HepG2 (cell line): ENCODE results near the gene MXRA8. TPM values are rescaled to one million over a fixed set of nuclear protein-coding genes. Genes with fewer than 3 reads are reported as not detected.
A peak's percentile ranks its signal among the peaks of the same experiment; 100 is the strongest.

Experiments used
- BORCS8-MEF2B ChIP-seq: sonication (generic); formaldehyde crosslinking; IDR thresholded peaks from 2 replicates; pipeline ENCODE4 v1.8.0; 2022; ENCODE audit warnings: mild to moderate bottlenecking, missing genetic modification reagents
- EZH2 ChIP-seq: conservative IDR thresholded peaks from 2 replicates; pipeline ENCODE4 v1.6.1; 2012; ENCODE audit warnings: mild to moderate bottlenecking, low read depth, low read length, moderate library complexity
- KLF6 ChIP-seq: IDR thresholded peaks from 2 replicates; pipeline ENCODE4 v1.8.0; 2016; ENCODE audit warnings: missing biosample characterization, missing genetic modification reagents
- RFX3 ChIP-seq: IDR thresholded peaks from 2 replicates; pipeline ENCODE4 v1.6.1; 2016; ENCODE audit warnings: missing biosample characterization, missing genetic modification reagents
- ZNF253 ChIP-seq: sonication (generic); formaldehyde crosslinking; IDR thresholded peaks from 2 replicates; pipeline ENCODE4 v1.8.0; 2022; ENCODE audit warnings: mild to moderate bottlenecking, missing genetic modification reagents, borderline replicate concordance
- ZNF331 ChIP-seq: sonication (generic); formaldehyde crosslinking; IDR thresholded peaks from 2 replicates; pipeline ENCODE4 v1.4.0; 2020; ENCODE audit warnings: missing genetic modification reagents
- ZNF335 ChIP-seq: sonication (generic); formaldehyde crosslinking; IDR thresholded peaks from 2 replicates; pipeline ENCODE4 v1.4.0; 2020; ENCODE audit warnings: missing genetic modification reagents
- ZNF572 ChIP-seq: sonication (generic); formaldehyde crosslinking; IDR thresholded peaks from 2 replicates; pipeline ENCODE4 v1.5.1; 2020; ENCODE audit warnings: mild to moderate bottlenecking, missing genetic modification reagents
- ZNF619 ChIP-seq: sonication (generic); formaldehyde crosslinking; IDR thresholded peaks from 2 replicates; pipeline ENCODE4 v1.4.0; 2020; ENCODE audit warnings: mild to moderate bottlenecking, missing genetic modification reagents
- ZNF674 ChIP-seq: sonication (generic); formaldehyde crosslinking; IDR thresholded peaks from 2 replicates; pipeline ENCODE4 v1.5.0; 2020; ENCODE audit warnings: low read depth, mild to moderate bottlenecking, missing genetic modification reagents
- ZNF75D ChIP-seq: sonication (generic); formaldehyde crosslinking; IDR thresholded peaks from 2 replicates; pipeline ENCODE4 v1.8.1; 2023; ENCODE audit warnings: missing genetic modification reagents, mild to moderate bottlenecking, borderline replicate concordance
- polyA plus RNA-seq, 8 experiments: library from polyadenylated mRNA; depleted of rRNA in 3 of 8; stranded (reverse) in 7 of 8; unstranded in 1 of 8; fragments of >200 nt; fragmentation: Illumina TruSeq in 4 of 8; extraction: Trizol in 4 of 8; gene quantifications; 2 replicates each; pipeline versions ENCODE4 v1.2.1 to v1.2.3, GENCODE V29; 2011 to 2016; ENCODE audit warnings: low read depth in 4 of 8, missing spikeins in 1 of 8, mixed read lengths in 1 of 8; ENCODE audit not compliant: insufficient read depth in 1 of 8
- total RNA-seq, 5 experiments: library from RNA; depleted of rRNA; stranded (reverse); fragments of >200 nt; fragmentation: Illumina TruSeq; extraction: Trizol; gene quantifications; 2 replicates each; pipeline ENCODE4 v1.2.3, GENCODE V29; 2016; ENCODE audit warnings: low read depth in 1 of 5
- TF ChIP-seq, protein P1 (sequence below): sonication (generic); formaldehyde crosslinking; IDR thresholded peaks from 2 replicates; pipeline ENCODE4 v1.4.0; 2020; ENCODE audit warnings: missing genetic modification reagents
- TF ChIP-seq, protein P2 (sequence below): sonication (generic); formaldehyde crosslinking; IDR thresholded peaks from 2 replicates; pipeline ENCODE4 v1.5.0; 2020; ENCODE audit warnings: mild to moderate bottlenecking, missing genetic modification reagents
- TF ChIP-seq, protein P3 (sequence below): sonication (generic); formaldehyde crosslinking; IDR thresholded peaks from 2 replicates; pipeline ENCODE4 v1.4.0; 2020; ENCODE audit warnings: missing genetic modification reagents
- TF ChIP-seq, protein P4 (sequence below): sonication (generic); formaldehyde crosslinking; IDR thresholded peaks from 2 replicates; pipeline ENCODE4 v1.8.1; 2023; ENCODE audit warnings: missing genetic modification reagents, inconsistent platforms, borderline replicate concordance
- TF ChIP-seq, protein P5 (sequence below): sonication (generic); formaldehyde crosslinking; IDR thresholded peaks from 2 replicates; pipeline ENCODE4 v1.4.0; 2020; ENCODE audit warnings: missing genetic modification reagents, borderline replicate concordance

The MXRA8 gene
- total and polyA plus RNA-seq, 2 of the 13 experiments (the other 11 are each of a cell fraction or from before 2014, with no cell fraction given) = 19.8 to 44.8 TPM

DNA sequence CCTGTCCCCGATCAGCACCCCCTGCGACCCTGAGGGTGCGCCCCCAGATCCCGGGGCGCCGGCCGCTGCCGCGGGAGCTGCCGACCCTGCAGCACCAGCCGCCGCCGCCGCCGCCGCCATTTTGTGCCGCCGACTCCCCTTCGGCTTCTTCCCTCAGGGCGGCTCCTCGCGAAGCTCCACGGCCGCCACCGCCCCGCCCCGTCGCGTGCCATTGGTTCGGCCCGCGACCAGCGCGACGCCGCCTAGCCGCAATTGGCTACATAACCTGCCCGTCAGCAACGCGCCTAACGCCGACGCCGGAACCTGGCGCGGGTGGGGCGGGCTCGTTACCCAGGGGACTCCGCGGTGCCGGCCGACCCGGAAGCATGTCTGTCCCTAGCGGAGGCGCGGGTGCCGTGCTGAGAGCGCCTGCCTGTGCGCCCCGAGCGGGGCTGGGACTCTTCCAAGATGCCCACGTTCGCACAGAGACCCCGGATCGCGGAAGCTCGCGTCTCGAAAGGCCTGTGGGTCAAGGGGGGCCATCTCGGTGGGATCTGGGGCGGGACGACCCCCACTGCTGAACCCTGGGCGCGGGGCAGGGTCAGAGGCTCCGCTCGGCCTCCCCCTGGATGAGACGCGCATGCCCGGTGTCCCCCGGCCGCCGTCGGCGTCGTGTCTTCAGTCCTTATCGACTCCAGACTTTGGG is 41.0 kb upstream of the MXRA8 start, which contains the start of gene CCNL2 (continued):
- TF ChIP-seq EZH2 (no peak), ZNF253 (CRISPR knock-in tag) (peak; percentile 53; the same call in 1 of the 2 replicates), ZNF335 (no peak), KLF6 (CRISPR knock-in tag) (no peak), ZNF619 (CRISPR knock-in tag) (no peak), ZNF331 (CRISPR knock-in tag) (peak; percentile 8; the same call in 1 of the 2 replicates), ZNF75D (CRISPR knock-in tag) (no peak), ZNF572 (no peak), ZNF674 (CRISPR knock-in tag) (no peak), BORCS8-MEF2B (CRISPR knock-in tag) (no peak), RFX3 (0 out of 2 replicates have a peak, but pooled peaks have one; percentile 17)
- TF ChIP-seq, protein P1, sequence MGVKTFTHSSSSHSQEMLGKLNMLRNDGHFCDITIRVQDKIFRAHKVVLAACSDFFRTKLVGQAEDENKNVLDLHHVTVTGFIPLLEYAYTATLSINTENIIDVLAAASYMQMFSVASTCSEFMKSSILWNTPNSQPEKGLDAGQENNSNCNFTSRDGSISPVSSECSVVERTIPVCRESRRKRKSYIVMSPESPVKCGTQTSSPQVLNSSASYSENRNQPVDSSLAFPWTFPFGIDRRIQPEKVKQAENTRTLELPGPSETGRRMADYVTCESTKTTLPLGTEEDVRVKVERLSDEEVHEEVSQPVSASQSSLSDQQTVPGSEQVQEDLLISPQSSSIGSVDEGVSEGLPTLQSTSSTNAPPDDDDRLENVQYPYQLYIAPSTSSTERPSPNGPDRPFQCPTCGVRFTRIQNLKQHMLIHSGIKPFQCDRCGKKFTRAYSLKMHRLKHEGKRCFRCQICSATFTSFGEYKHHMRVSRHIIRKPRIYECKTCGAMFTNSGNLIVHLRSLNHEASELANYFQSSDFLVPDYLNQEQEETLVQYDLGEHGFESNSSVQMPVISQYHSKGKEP (CRISPR knock-in tag) = no peak
- TF ChIP-seq, protein P2, sequence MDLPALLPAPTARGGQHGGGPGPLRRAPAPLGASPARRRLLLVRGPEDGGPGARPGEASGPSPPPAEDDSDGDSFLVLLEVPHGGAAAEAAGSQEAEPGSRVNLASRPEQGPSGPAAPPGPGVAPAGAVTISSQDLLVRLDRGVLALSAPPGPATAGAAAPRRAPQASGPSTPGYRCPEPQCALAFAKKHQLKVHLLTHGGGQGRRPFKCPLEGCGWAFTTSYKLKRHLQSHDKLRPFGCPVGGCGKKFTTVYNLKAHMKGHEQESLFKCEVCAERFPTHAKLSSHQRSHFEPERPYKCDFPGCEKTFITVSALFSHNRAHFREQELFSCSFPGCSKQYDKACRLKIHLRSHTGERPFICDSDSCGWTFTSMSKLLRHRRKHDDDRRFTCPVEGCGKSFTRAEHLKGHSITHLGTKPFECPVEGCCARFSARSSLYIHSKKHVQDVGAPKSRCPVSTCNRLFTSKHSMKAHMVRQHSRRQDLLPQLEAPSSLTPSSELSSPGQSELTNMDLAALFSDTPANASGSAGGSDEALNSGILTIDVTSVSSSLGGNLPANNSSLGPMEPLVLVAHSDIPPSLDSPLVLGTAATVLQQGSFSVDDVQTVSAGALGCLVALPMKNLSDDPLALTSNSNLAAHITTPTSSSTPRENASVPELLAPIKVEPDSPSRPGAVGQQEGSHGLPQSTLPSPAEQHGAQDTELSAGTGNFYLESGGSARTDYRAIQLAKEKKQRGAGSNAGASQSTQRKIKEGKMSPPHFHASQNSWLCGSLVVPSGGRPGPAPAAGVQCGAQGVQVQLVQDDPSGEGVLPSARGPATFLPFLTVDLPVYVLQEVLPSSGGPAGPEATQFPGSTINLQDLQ = no peak
- TF ChIP-seq, protein P3, sequence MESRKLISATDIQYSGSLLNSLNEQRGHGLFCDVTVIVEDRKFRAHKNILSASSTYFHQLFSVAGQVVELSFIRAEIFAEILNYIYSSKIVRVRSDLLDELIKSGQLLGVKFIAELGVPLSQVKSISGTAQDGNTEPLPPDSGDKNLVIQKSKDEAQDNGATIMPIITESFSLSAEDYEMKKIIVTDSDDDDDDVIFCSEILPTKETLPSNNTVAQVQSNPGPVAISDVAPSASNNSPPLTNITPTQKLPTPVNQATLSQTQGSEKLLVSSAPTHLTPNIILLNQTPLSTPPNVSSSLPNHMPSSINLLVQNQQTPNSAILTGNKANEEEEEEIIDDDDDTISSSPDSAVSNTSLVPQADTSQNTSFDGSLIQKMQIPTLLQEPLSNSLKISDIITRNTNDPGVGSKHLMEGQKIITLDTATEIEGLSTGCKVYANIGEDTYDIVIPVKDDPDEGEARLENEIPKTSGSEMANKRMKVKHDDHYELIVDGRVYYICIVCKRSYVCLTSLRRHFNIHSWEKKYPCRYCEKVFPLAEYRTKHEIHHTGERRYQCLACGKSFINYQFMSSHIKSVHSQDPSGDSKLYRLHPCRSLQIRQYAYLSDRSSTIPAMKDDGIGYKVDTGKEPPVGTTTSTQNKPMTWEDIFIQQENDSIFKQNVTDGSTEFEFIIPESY = peak; percentile 6; the same call in 1 of the 2 replicates
- TF ChIP-seq, protein P4, sequence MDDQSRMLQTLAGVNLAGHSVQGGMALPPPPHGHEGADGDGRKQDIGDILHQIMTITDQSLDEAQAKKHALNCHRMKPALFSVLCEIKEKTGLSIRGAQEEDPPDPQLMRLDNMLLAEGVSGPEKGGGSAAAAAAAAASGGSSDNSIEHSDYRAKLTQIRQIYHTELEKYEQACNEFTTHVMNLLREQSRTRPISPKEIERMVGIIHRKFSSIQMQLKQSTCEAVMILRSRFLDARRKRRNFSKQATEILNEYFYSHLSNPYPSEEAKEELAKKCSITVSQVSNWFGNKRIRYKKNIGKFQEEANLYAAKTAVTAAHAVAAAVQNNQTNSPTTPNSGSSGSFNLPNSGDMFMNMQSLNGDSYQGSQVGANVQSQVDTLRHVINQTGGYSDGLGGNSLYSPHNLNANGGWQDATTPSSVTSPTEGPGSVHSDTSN (CRISPR knock-in tag) = peak; percentile 91; the same call in 1 of the 2 replicates
- TF ChIP-seq, protein P5, sequence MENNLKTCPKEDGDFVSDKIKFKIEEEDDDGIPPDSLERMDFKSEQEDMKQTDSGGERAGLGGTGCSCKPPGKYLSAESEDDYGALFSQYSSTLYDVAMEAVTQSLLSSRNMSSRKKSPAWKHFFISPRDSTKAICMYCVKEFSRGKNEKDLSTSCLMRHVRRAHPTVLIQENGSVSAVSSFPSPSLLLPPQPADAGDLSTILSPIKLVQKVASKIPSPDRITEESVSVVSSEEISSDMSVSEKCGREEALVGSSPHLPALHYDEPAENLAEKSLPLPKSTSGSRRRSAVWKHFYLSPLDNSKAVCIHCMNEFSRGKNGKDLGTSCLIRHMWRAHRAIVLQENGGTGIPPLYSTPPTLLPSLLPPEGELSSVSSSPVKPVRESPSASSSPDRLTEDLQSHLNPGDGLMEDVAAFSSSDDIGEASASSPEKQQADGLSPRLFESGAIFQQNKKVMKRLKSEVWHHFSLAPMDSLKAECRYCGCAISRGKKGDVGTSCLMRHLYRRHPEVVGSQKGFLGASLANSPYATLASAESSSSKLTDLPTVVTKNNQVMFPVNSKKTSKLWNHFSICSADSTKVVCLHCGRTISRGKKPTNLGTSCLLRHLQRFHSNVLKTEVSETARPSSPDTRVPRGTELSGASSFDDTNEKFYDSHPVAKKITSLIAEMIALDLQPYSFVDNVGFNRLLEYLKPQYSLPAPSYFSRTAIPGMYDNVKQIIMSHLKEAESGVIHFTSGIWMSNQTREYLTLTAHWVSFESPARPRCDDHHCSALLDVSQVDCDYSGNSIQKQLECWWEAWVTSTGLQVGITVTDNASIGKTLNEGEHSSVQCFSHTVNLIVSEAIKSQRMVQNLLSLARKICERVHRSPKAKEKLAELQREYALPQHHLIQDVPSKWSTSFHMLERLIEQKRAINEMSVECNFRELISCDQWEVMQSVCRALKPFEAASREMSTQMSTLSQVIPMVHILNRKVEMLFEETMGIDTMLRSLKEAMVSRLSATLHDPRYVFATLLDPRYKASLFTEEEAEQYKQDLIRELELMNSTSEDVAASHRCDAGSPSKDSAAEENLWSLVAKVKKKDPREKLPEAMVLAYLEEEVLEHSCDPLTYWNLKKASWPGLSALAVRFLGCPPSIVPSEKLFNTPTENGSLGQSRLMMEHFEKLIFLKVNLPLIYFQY = peak; percentile 72; the same call in 1 of the 2 replicates
